Neural cell (in vitro differentiated cells): ENCODE measurements around the gene PAN2. TPM values are rescaled to one million over a fixed set of nuclear protein-coding genes. Genes with fewer than 3 reads are reported as not detected.

ENCODE experiments used
- H2AFZ ChIP-seq: fragments of 200-600, 300-800 bp; sonication (generic), shearing (Covaris generic); 2 replicates; pipeline ENCODE4 v1.6.0; 2014; ENCODE audit warnings: low read depth, mild to moderate bottlenecking, antibody characterized with exemption, low read length, moderate library complexity
- H3F3A ChIP-seq: fragments of 200-600 bp; shearing (Covaris generic); 2 replicates; pipeline ENCODE4 v1.6.1; 2016; ENCODE audit warnings: mild to moderate bottlenecking, moderate library complexity, mixed read lengths, antibody characterized with exemption, low read length; ENCODE audit not compliant: insufficient read depth, poor library complexity, severe bottlenecking
- H3K27ac ChIP-seq: fragments of 200-600, 300-800 bp; sonication (generic), shearing (Covaris generic); 2 replicates; pipeline ENCODE4 v1.5.1; 2014; ENCODE audit warnings: mild to moderate bottlenecking, low read length, moderate library complexity
- H3K27me3 ChIP-seq: fragments of 300-800, 200-600 bp; sonication (generic), shearing (Covaris generic); 2 replicates; pipeline ENCODE4 v1.6.0; 2014; ENCODE audit warnings: mild to moderate bottlenecking, low read depth, low read length, moderate library complexity; ENCODE audit not compliant: insufficient read depth
- H3K36me3 ChIP-seq: fragments of 300-800, 200-600 bp; sonication (generic), shearing (Covaris generic); 2 replicates; pipeline ENCODE4 v1.5.1; 2014; ENCODE audit warnings: mild to moderate bottlenecking, antibody characterized with exemption, low read length, moderate library complexity; ENCODE audit not compliant: insufficient read depth
- H3K4me2 ChIP-seq: fragments of 300-800, 200-600 bp; sonication (generic), shearing (Covaris generic); 2 replicates; pipeline ENCODE4 v1.6.0; 2014; ENCODE audit warnings: mild to moderate bottlenecking, low read length
- H3K4me3 ChIP-seq: fragments of 300-800, 200-600 bp; sonication (generic), shearing (Covaris generic); 2 replicates; pipeline ENCODE4 v1.5.1; 2014; ENCODE audit warnings: mild to moderate bottlenecking, low read length, moderate library complexity
- H3K79me2 ChIP-seq: fragments of 200-600 bp; shearing (Covaris generic); replicated peaks from 2 replicates; pipeline ENCODE4 v1.6.0; 2014; ENCODE audit warnings: mild to moderate bottlenecking, low read length, moderate library complexity; ENCODE audit not compliant: insufficient read depth
- H3K9ac ChIP-seq: fragments of 300-800, 200-600 bp; sonication (generic), shearing (Covaris generic); 2 replicates; pipeline ENCODE4 v1.6.1; 2016; ENCODE audit warnings: mild to moderate bottlenecking, low read length, mixed read lengths
- H3K9me2 ChIP-seq: fragments of 200-600 bp; shearing (Covaris generic); 2 replicates; pipeline ENCODE4 v1.6.1; 2016; ENCODE audit warnings: mild to moderate bottlenecking, low read length, mixed read lengths; ENCODE audit not compliant: insufficient read depth
- H3K9me3 ChIP-seq: fragments of 200-600, 300-800 bp; sonication (generic), shearing (Covaris generic); 2 replicates; pipeline ENCODE4 v1.6.1; 2016; ENCODE audit warnings: mild to moderate bottlenecking, mixed run types, low read length, moderate library complexity, mixed read lengths
- H4K20me1 ChIP-seq: fragments of 200-600 bp; shearing (Covaris generic); 2 replicates; pipeline ENCODE4 v1.6.1; 2016; ENCODE audit warnings: mild to moderate bottlenecking, mixed run types; ENCODE audit not compliant: insufficient read depth
- EP300 ChIP-seq: fragments of 450-650 bp; conservative IDR thresholded peaks from 2 replicates; pipeline ENCODE4 v1.6.1; 2014; ENCODE audit warnings: antibody characterized with exemption, mild to moderate bottlenecking, moderate library complexity; ENCODE audit not compliant: poor library complexity, severe bottlenecking
- EZH2 ChIP-seq: fragments of 200-600, 300-800 bp; shearing (Covaris generic), sonication (generic); IDR thresholded peaks from 2 replicates; pipeline ENCODE4 v1.6.1; 2014; ENCODE audit warnings: antibody characterized with exemption, low read length, borderline replicate concordance, mild to moderate bottlenecking; ENCODE audit not compliant: insufficient read depth, poor library complexity, severe bottlenecking
- MXI1 ChIP-seq: fragments of 450-650 bp; conservative IDR thresholded peaks from 2 replicates; pipeline ENCODE4 v1.6.1; 2014; ENCODE audit warnings: antibody characterized with exemption, mild to moderate bottlenecking; ENCODE audit not compliant: poor library complexity, severe bottlenecking
- POLR2AphosphoS5 ChIP-seq: IDR thresholded peaks from 2 replicates; pipeline ENCODE4 v1.6.1; 2012
- RAD21 ChIP-seq: fragments of 450-650 bp; conservative IDR thresholded peaks from 2 replicates; pipeline ENCODE4 v1.6.1; 2014; ENCODE audit warnings: antibody characterized with exemption, mild to moderate bottlenecking, moderate library complexity
- REST ChIP-seq: IDR thresholded peaks from 2 replicates; pipeline ENCODE4 v1.6.1; 2012; ENCODE audit warnings: borderline replicate concordance
- SMC3 ChIP-seq: fragments of 450-650 bp; conservative IDR thresholded peaks from 2 replicates; pipeline ENCODE4 v1.6.1; 2014; ENCODE audit warnings: antibody characterized with exemption, mild to moderate bottlenecking, moderate library complexity; ENCODE audit not compliant: poor library complexity
- TAF1 ChIP-seq: IDR thresholded peaks from 2 replicates; pipeline ENCODE4 v1.6.1; 2012; ENCODE audit warnings: low read depth
- polyA plus RNA-seq: library from polyadenylated mRNA; depleted of rRNA; stranded (reverse); fragments of >200 nt; gene quantifications from 2 replicates; pipeline ENCODE4 v1.2.3, GENCODE V29; 2014
- small RNA-seq, 3 experiments: library from RNA; depleted of rRNA; stranded (forward); fragments of <200 nt; gene quantifications; one replicate each; pipeline ENCODE3, GENCODE V24; 2012
- TF ChIP-seq, protein P1 (sequence below): fragments of 450-650 bp; IDR thresholded peaks from 2 replicates; pipeline ENCODE4 v1.5.1; 2014; ENCODE audit warnings: antibody characterized with exemption, mild to moderate bottlenecking, moderate library complexity; ENCODE audit not compliant: poor library complexity, severe bottlenecking

Gene PAN2
- polyA plus RNA-seq, 1 donor from 2014 or later, result 63.0 TPM

DNA sequence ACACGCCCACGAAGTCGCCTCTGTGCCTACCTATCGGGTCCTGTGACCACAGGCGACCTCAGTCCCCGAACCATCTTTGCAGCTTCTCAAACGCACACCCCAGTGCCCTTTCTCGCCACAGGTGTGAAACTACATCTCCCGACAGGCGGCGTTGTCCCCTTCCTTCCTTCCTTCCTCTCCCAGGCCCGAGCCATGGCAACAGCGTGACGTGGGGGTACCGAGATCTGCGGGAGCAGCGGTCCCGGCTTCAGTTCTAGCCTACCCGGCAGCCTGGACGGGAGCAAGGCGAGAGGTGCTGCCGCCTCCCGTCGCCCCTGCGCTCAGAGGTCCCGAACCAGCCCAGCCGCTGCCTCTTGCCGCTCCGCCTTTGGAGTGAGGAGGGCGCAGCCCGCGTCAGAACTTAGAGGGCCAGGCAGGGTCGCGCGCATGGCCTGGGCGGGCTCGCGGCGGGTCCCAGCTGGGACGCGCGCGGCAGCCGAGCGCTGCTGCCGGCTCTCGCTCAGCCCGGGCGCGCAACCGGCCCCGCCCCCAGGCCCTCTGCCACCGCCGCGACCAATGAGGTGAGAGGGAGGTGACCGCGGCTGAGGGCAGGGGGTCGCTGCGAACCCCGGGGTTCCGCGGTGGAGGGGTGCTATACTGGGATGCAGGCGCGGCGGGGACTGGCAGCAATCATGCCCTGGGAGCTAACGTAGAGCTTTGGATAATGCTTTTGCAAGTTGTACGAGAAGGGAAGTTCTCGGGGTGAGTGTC, 66.9 kb downstream of the PAN2 start, which contains the start of gene COQ10A:
TSS of gene COQ10A (plus strand) at position 250 of the 750 bp plus-strand sequence. CDS start at position 427, 177 bp downstream.
- H3F3A ChIP-seq, result no peaks in the 10 kb centered on the region
- H3K9me2 ChIP-seq, result no peaks in the 10 kb centered on the region
- H3K4me3 ChIP-seq, result peak within 1 kb of the TSS; percentile 83
- peak within 1 kb of the TSS; percentile 80 for H3K9ac ChIP-seq
- H3K79me2 ChIP-seq, result no peaks in the 10 kb centered on the region
- H4K20me1 ChIP-seq, result no peaks in the 10 kb centered on the region
- no peaks in the 10 kb centered on the region for H3K36me3 ChIP-seq
- H3K4me2 ChIP-seq, result peak within 1 kb of the TSS; percentile 63
- TF ChIP-seq MXI1 (peak; percentile 91), SMC3 (peak; percentile 66), TAF1 (peak; percentile 43), EP300 (peak; percentile 74), REST (peak; percentile 72), POLR2AphosphoS5 (peak; percentile 88), RAD21 (peak; percentile 53), EZH2 (no peak)
- TF ChIP-seq, protein P1, sequence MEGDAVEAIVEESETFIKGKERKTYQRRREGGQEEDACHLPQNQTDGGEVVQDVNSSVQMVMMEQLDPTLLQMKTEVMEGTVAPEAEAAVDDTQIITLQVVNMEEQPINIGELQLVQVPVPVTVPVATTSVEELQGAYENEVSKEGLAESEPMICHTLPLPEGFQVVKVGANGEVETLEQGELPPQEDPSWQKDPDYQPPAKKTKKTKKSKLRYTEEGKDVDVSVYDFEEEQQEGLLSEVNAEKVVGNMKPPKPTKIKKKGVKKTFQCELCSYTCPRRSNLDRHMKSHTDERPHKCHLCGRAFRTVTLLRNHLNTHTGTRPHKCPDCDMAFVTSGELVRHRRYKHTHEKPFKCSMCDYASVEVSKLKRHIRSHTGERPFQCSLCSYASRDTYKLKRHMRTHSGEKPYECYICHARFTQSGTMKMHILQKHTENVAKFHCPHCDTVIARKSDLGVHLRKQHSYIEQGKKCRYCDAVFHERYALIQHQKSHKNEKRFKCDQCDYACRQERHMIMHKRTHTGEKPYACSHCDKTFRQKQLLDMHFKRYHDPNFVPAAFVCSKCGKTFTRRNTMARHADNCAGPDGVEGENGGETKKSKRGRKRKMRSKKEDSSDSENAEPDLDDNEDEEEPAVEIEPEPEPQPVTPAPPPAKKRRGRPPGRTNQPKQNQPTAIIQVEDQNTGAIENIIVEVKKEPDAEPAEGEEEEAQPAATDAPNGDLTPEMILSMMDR, result peak; percentile 90
- no peaks in the 10 kb centered on the region for H3K27me3 ChIP-seq
- peak within 1 kb of the TSS; percentile 89 for H2AFZ ChIP-seq
- H3K27ac ChIP-seq, result peak within 1 kb of the TSS; percentile 80
- H3K9me3 ChIP-seq, result no peaks in the 10 kb centered on the region

Small RNAs within 50 kb of the gene (small RNA-seq; reads per million reads assigned to genes)
- 0 to 0.65 (median 0) reads per million in 3 experiments for gene RNU7-40P

Other genes with a start within 250 kb of the PAN2 start
- 109 and 115 TPM in 2 replicates for gene PA2G4, start 229.4 kb downstream of the PAN2 start, polyA plus RNA-seq
- 1,970 and 2,186 TPM in 2 replicates for gene RPL41, start 217.4 kb downstream of the PAN2 start, polyA plus RNA-seq
- 6.7 and 11.3 TPM in 2 replicates for gene ZC3H10, start 215.7 kb downstream of the PAN2 start, polyA plus RNA-seq
- 19.6 and 25.1 TPM in 2 replicates for gene ESYT1, start 205.7 kb downstream of the PAN2 start, polyA plus RNA-seq
- 369 and 376 TPM in 2 replicates for gene MYL6B, start 181.4 kb downstream of the PAN2 start, polyA plus RNA-seq
- 2,918 and 3,234 TPM in 2 replicates for gene MYL6, start 175.6 kb downstream of the PAN2 start, polyA plus RNA-seq
- gene SMARCC2, start 144.5 kb downstream of the PAN2 start, polyA plus RNA-seq, result 85.6 and 93.2 TPM in 2 replicates
- 87.9 and 108 TPM in 2 replicates for gene RNF41, start 112.1 kb downstream of the PAN2 start, polyA plus RNA-seq
- gene NABP2, start 109.7 kb downstream of the PAN2 start, polyA plus RNA-seq, result 54.3 and 79.1 TPM in 2 replicates
- gene SLC39A5, start 103.9 kb downstream of the PAN2 start, polyA plus RNA-seq, result 0.33 TPM in 1 of 2 replicates, not detected in the other
- gene ANKRD52, start 75.6 kb downstream of the PAN2 start, polyA plus RNA-seq, result 7.3 and 8.3 TPM in 2 replicates
- 56.5 and 62.4 TPM in 2 replicates for gene COQ10A, start 67.1 kb downstream of the PAN2 start, polyA plus RNA-seq
- 65.7 and 101 TPM in 2 replicates for gene CS, start 33.7 kb downstream of the PAN2 start, polyA plus RNA-seq
- 169 and 175 TPM in 2 replicates for gene CNPY2, start 18.0 kb downstream of the PAN2 start, polyA plus RNA-seq
- gene IL23A, start 4.9 kb upstream of the PAN2 start, polyA plus RNA-seq, result 0.31 TPM in 1 of 2 replicates, not detected in the other
- 88.2 and 99.3 TPM in 2 replicates for gene STAT2, start 26.1 kb upstream of the PAN2 start, polyA plus RNA-seq
- gene APOF, start 28.9 kb upstream of the PAN2 start, polyA plus RNA-seq, result not detected in 2 replicates
- gene TIMELESS, start 115.4 kb upstream of the PAN2 start, polyA plus RNA-seq, result 2.5 and 4.4 TPM in 2 replicates
- gene MIP, start 120.7 kb upstream of the PAN2 start, polyA plus RNA-seq, result not detected in 2 replicates
- gene SPRYD4, start 134.6 kb upstream of the PAN2 start, polyA plus RNA-seq, result 1.8 and 2.1 TPM in 2 replicates
- 7.4 and 10.5 TPM in 2 replicates for gene GLS2, start 154.2 kb upstream of the PAN2 start, polyA plus RNA-seq
- gene RBMS2, start 187.8 kb upstream of the PAN2 start, polyA plus RNA-seq, result 2.4 and 3.2 TPM in 2 replicates